HL-60 (cell line): ENCODE results near the gene MYO5B.

Experiments used
- DNase-seq, 2 experiments: peaks; one replicate each; pipeline ENCODE4 v3.0.0-alpha.2; 2010 to 2020; ENCODE audit warnings: low read depth in 1 of 2, low spot score in 1 of 2
- H3K27ac ChIP-seq: fragments of 250-450 bp; sonication (Bioruptor Pico); replicated peaks from 2 replicates; pipeline ENCODE4 v1.5.1; 2020; ENCODE audit warnings: mild to moderate bottlenecking, moderate library complexity
- H3K27me3 ChIP-seq: fragments of 250-450 bp; sonication (Bioruptor Pico); 2 replicates; pipeline ENCODE4 v1.5.1; 2021; ENCODE audit warnings: mild to moderate bottlenecking, moderate library complexity; ENCODE audit not compliant: insufficient read depth, poor library complexity, severe bottlenecking
- H3K4me3 ChIP-seq: replicated peaks from 2 replicates; pipeline ENCODE4 v1.5.1; 2011; ENCODE audit warnings: mild to moderate bottlenecking, control low read depth, low read length; ENCODE audit not compliant: insufficient read depth
- GABPA ChIP-seq: IDR thresholded peaks from 2 replicates; pipeline ENCODE4 v1.6.1; 2012; ENCODE audit warnings: low read depth
- POLR2AphosphoS5 ChIP-seq: IDR thresholded peaks from 2 replicates; pipeline ENCODE4 v1.6.1; 2012; ENCODE audit warnings: low read depth
- SPI1 ChIP-seq: IDR thresholded peaks from 2 replicates; pipeline ENCODE4 v1.6.1; 2012; ENCODE audit warnings: low read depth, mild to moderate bottlenecking, borderline replicate concordance
- TF ChIP-seq, protein P1 (sequence below): IDR thresholded peaks from 2 replicates; pipeline ENCODE4 v1.6.1; 2012; ENCODE audit warnings: low read depth; ENCODE audit not compliant: insufficient replicate concordance
- TF ChIP-seq, protein P2 (sequence below): IDR thresholded peaks from one replicate; pipeline ENCODE4 v1.5.1; 2011; ENCODE audit warnings: low read length, control low read depth, inconsistent platforms; ENCODE audit not compliant: insufficient read depth

Gene MYO5B

DNA sequence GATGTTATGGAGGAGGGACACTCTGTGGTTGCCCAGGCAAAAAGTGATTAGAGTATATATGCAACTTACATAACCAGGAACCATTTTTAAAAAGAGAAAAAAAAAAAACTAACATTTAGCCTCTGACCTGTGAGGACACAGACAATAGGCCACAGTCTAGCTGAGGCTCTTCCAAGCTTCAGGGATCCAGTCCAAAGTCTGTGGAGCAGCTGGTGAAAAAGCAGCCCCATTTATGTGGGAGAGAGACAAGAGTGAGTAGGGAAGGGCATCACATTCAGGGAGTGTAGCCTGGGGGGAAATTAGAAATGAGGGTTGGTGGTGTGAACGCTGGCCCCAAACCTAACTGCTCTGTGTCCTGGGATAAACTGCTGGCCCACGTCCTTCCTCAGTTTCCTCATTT, 122.8 kb downstream of the MYO5B start:
- Histone ChIP-seq H3K27me3 (peaks cover 2% of the 10 kb centered on the region), H3K27ac (no peak overlapping the region)

DNA sequence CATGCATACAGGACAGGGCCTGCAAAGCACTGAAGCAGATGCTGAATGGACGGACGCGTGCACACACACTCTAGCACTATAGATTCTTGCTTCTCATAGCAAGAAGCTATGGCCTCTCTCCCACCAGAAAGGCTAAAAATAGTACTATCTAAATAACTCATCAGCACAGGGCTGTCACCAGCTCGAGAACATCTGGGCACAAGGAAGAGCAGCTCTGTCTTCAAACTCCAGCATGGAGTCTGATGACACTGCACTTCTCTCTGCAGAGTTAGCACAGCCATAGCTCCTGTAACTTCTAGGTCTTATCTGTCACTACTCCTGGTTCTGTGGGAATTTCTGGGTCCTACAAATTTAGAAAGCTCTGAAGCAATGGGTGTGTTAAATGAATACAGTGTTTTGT, 123.5 kb downstream of the MYO5B start:
- H3K27ac ChIP-seq = no peak overlapping the region

More for the DNA sequence above, 122.8 kb downstream of the MYO5B start:
- no peak overlapping the region for H3K4me3 ChIP-seq
- no peak for DNase-seq
- TF ChIP-seq POLR2AphosphoS5 (no peak), GABPA (no peak)
- TF ChIP-seq, protein P1, sequence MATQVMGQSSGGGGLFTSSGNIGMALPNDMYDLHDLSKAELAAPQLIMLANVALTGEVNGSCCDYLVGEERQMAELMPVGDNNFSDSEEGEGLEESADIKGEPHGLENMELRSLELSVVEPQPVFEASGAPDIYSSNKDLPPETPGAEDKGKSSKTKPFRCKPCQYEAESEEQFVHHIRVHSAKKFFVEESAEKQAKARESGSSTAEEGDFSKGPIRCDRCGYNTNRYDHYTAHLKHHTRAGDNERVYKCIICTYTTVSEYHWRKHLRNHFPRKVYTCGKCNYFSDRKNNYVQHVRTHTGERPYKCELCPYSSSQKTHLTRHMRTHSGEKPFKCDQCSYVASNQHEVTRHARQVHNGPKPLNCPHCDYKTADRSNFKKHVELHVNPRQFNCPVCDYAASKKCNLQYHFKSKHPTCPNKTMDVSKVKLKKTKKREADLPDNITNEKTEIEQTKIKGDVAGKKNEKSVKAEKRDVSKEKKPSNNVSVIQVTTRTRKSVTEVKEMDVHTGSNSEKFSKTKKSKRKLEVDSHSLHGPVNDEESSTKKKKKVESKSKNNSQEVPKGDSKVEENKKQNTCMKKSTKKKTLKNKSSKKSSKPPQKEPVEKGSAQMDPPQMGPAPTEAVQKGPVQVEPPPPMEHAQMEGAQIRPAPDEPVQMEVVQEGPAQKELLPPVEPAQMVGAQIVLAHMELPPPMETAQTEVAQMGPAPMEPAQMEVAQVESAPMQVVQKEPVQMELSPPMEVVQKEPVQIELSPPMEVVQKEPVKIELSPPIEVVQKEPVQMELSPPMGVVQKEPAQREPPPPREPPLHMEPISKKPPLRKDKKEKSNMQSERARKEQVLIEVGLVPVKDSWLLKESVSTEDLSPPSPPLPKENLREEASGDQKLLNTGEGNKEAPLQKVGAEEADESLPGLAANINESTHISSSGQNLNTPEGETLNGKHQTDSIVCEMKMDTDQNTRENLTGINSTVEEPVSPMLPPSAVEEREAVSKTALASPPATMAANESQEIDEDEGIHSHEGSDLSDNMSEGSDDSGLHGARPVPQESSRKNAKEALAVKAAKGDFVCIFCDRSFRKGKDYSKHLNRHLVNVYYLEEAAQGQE = no peak

DNA sequence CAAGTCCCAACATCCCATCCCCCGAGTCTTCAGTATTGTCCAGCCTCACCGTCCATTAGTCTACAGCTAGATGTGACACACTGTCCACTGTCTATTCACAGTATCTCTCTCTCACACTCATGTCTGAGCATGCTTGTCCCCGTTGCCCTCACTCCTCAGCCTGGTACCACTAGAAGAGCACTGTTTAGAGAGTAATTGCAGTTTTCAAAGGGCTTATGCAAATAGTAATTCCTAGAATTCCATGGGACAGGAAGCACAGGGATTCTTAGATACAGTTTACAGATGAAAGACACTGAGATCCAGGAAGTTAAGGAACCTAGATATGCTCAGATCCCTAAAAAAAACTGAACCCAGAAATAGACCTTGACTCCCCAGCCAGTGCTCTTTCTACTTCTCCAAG, 125.5 kb downstream of the MYO5B start:
- Histone ChIP-seq H3K27ac (no peak overlapping the region), H3K4me3 (no peak overlapping the region), H3K27me3 (peaks cover 2% of the 10 kb centered on the region)
- DNase-seq = no peak
- no peak for TF ChIP-seq GABPA
- TF ChIP-seq, protein P1 = no peak
- no peak for TF ChIP-seq SPI1
- TF ChIP-seq POLR2AphosphoS5 = no peak
- TF ChIP-seq, protein P2, sequence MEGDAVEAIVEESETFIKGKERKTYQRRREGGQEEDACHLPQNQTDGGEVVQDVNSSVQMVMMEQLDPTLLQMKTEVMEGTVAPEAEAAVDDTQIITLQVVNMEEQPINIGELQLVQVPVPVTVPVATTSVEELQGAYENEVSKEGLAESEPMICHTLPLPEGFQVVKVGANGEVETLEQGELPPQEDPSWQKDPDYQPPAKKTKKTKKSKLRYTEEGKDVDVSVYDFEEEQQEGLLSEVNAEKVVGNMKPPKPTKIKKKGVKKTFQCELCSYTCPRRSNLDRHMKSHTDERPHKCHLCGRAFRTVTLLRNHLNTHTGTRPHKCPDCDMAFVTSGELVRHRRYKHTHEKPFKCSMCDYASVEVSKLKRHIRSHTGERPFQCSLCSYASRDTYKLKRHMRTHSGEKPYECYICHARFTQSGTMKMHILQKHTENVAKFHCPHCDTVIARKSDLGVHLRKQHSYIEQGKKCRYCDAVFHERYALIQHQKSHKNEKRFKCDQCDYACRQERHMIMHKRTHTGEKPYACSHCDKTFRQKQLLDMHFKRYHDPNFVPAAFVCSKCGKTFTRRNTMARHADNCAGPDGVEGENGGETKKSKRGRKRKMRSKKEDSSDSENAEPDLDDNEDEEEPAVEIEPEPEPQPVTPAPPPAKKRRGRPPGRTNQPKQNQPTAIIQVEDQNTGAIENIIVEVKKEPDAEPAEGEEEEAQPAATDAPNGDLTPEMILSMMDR = no peak

More for the DNA sequence above, 123.5 kb downstream of the MYO5B start:
- H3K27me3 ChIP-seq = peaks cover 2% of the 10 kb centered on the region
- DNase-seq = no peak
- no peak overlapping the region for H3K4me3 ChIP-seq
- TF ChIP-seq SPI1 (no peak), GABPA (no peak), POLR2AphosphoS5 (no peak)
- TF ChIP-seq, protein P2 = no peak
- TF ChIP-seq, protein P1 = no peak

DNA sequence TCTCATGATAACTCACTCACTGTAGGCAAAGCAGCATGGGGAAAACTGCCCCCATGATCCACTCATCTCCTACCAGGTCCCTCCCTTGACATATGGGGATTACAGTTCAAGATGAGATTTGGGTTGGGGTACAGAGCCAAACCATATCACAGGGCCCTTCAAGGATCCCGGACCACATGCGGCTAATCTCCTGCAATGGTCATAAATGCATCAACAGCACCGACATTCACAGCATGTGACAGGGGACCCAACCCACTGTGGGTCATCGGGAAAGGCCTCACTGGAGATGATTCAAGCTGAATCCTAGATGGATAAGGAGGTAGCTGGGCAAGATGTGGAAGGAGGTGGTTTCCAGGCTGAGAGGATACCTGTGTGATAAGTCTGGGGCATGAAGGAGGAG, 129.4 kb downstream of the MYO5B start:
- TF ChIP-seq, protein P1 = no peak
- TF ChIP-seq SPI1 (no peak), GABPA (no peak), POLR2AphosphoS5 (no peak)
- TF ChIP-seq, protein P2 = no peak
- DNase-seq = no peak
- Histone ChIP-seq H3K27me3 (peaks cover 8% of the 10 kb centered on the region), H3K27ac (no peak overlapping the region), H3K4me3 (no peak overlapping the region)
